ENCODE results near the gene TEX13B. TPM values are rescaled to one million over a fixed set of nuclear protein-coding genes. Genes with fewer than 3 reads are reported as not detected.
A peak's percentile ranks its signal among the peaks of the same experiment; 100 is the strongest.

Gene TEX13B
- total RNA-seq, 2 donors from 2014 or later: not detected

GRCh38 chrX:107935664-107936433 lies 46.3 kb downstream of the TEX13B start:
- Histone ChIP-seq H3K27me3 (ENCODE audit: control insufficient read depth, insufficient read depth, low read length, poor library complexity, severe bottlenecking) (no peaks in the 10 kb centered on the region), H3K27ac (ENCODE audit: low read depth, low read length) (no peak overlapping the region), H3K9me3 (ENCODE audit: control insufficient read depth, low read length) (no peaks in the 10 kb centered on the region), H3K9ac (ENCODE audit: extremely low read depth, low read length, poor library complexity, severe bottlenecking) (no peak overlapping the region), H3K4me1 (ENCODE audit: control insufficient read depth, insufficient read depth, low read length) (no peaks in the 10 kb centered on the region), H3K36me3 (ENCODE audit: control insufficient read depth, insufficient read depth, low read length) (no peaks in the 10 kb centered on the region), H3K4me3 (ENCODE audit: low read length) (no peak overlapping the region)
- H3K27me3 Mint-ChIP-seq (ENCODE audit: insufficient read depth): peaks cover 14% of the 10 kb centered on the region
- TF ChIP-seq CTCF (conservative IDR thresholded peaks at IDR 0.05): no peak
- 35 to 47% methylated on average over 15 to 46 of the region's 48 CpGs for WGBS, 2 experiments (ENCODE audit: insufficient coverage in 1 of 2, insufficient read length in 1 of 2)
- peaks cover 2% of the 10 kb centered on the region for H3K36me3 Mint-ChIP-seq (ENCODE audit: low read depth)
- H3K4me3 Mint-ChIP-seq: peak overlapping the region; percentile 80
- DNase-seq: peak; percentile 80
- peaks cover 8% of the 10 kb centered on the region for H3K4me1 Mint-ChIP-seq
- H3K9me3 Mint-ChIP-seq: no peaks in the 10 kb centered on the region
- peak overlapping the region; percentile 32 for H3K27ac Mint-ChIP-seq

- Mint-ChIP-seq H3K4me1 (peaks cover 8% of the 10 kb centered on the region), H3K36me3 (ENCODE audit: low read depth) (peaks cover 2% of the 10 kb centered on the region), H3K27ac (no peak overlapping the region), H3K27me3 (ENCODE audit: insufficient read depth) (peaks cover 14% of the 10 kb centered on the region), H3K4me3 (peak overlapping the region; percentile 80), H3K9me3 (no peaks in the 10 kb centered on the region)
- H3K27me3 ChIP-seq (ENCODE audit: control insufficient read depth, insufficient read depth, low read length, poor library complexity, severe bottlenecking): no peaks in the 10 kb centered on the region
- no peak for DNase-seq
- H3K27ac ChIP-seq (ENCODE audit: low read depth, low read length): no peak overlapping the region
- H3K9me3 ChIP-seq (ENCODE audit: control insufficient read depth, low read length): no peaks in the 10 kb centered on the region
- H3K4me3 ChIP-seq (ENCODE audit: low read length): no peak overlapping the region
- no peaks in the 10 kb centered on the region for H3K36me3 ChIP-seq (ENCODE audit: control insufficient read depth, insufficient read depth, low read length)
- H3K4me1 ChIP-seq (ENCODE audit: control insufficient read depth, insufficient read depth, low read length): no peaks in the 10 kb centered on the region
- WGBS, 2 experiments (ENCODE audit: insufficient coverage in 1 of 2, insufficient read length in 1 of 2): 79 to 94% methylated on average over 3 to 7 of the region's 7 CpGs
- TF ChIP-seq CTCF (conservative IDR thresholded peaks at IDR 0.05): no peak
- no peak overlapping the region for H3K9ac ChIP-seq (ENCODE audit: extremely low read depth, low read length, poor library complexity, severe bottlenecking)
Observed at GRCh38 chrX:107935200-107935599, 47.0 kb downstream of the TEX13B start.

GRCh38 chrX:107934262-107934661 lies 47.9 kb downstream of the TEX13B start:
- Mint-ChIP-seq H3K4me3 (no peak overlapping the region), H3K9me3 (no peaks in the 10 kb centered on the region), H3K27ac (no peak overlapping the region), H3K36me3 (ENCODE audit: low read depth) (no peaks in the 10 kb centered on the region), H3K27me3 (ENCODE audit: insufficient read depth) (peaks cover 17% of the 10 kb centered on the region), H3K4me1 (peaks cover 10% of the 10 kb centered on the region)
- no peak for TF ChIP-seq CTCF (conservative IDR thresholded peaks at IDR 0.05)
- Histone ChIP-seq H3K4me3 (ENCODE audit: low read length) (no peak overlapping the region), H3K27me3 (ENCODE audit: control insufficient read depth, insufficient read depth, low read length, poor library complexity, severe bottlenecking) (no peaks in the 10 kb centered on the region), H3K9ac (ENCODE audit: extremely low read depth, low read length, poor library complexity, severe bottlenecking) (no peak overlapping the region), H3K36me3 (ENCODE audit: control insufficient read depth, insufficient read depth, low read length) (no peaks in the 10 kb centered on the region), H3K27ac (ENCODE audit: low read depth, low read length) (no peak overlapping the region), H3K4me1 (ENCODE audit: control insufficient read depth, insufficient read depth, low read length) (no peaks in the 10 kb centered on the region), H3K9me3 (ENCODE audit: control insufficient read depth, low read length) (no peaks in the 10 kb centered on the region)
- no peak for DNase-seq
- WGBS, 2 experiments (ENCODE audit: insufficient coverage in 1 of 2, insufficient read length in 1 of 2): 100% methylated on average over 1 of the region's 1 CpG; no CpG with 5 or more reads in 1 of the 2 experiments

Other genes with a start within 250 kb of the TEX13B start
- gene TSC22D3, start 206.6 kb downstream of the TEX13B start, total RNA-seq: 10 to 100 TPM in 1 of 2 donors, 1 to 10 TPM in 1; 9.9 to 10.5 TPM
- not detected for gene NCBP2L, start 204.6 kb downstream of the TEX13B start, total RNA-seq
- gene MID2, start 156.5 kb downstream of the TEX13B start, total RNA-seq: 10 to 100 TPM in 1 of 2 donors, 1 to 10 TPM in 1; 5.2 to 10.0 TPM
- 1 to 10 TPM in 1 of 2 donors, under 1 TPM in 1; 0.38 to 1.0 TPM for gene VSIG1, start 62.7 kb upstream of the TEX13B start, total RNA-seq
- 10 to 100 TPM; 48.7 to 74.5 TPM for gene PSMD10, start 109.2 kb upstream of the TEX13B start, total RNA-seq
- 1 to 10 TPM; 4.3 to 4.4 TPM for gene ATG4A, start 109.4 kb upstream of the TEX13B start, total RNA-seq

All from endodermal cell (in vitro differentiated cells).